Motor neuron (in vitro differentiated cells): Measurements from ENCODE around the gene ZNRF2. TPM values are rescaled to one million over a fixed set of nuclear protein-coding genes. Genes with fewer than 3 reads are reported as not detected.
A peak's percentile ranks its signal among the peaks of the same experiment; 100 is the strongest.

ENCODE experiments used
- ATAC-seq, 8 experiments: fragments of 200-7000 bp; cut with Tn5 transposase; replicated peaks in 6 of 8; 2 replicates each; pipeline ENCODE4 v1.8.0; 2021; ENCODE audit warnings: mild to moderate bottlenecking in 8 of 8, moderate library complexity in 8 of 8
- H3K27ac ChIP-seq, 2 donors: fragments of 250-450 bp; sonication (Bioruptor Pico); 2 replicates each; pipeline ENCODE4 v1.9.0; 2021; ENCODE audit warnings: antibody characterized with exemption in 2 of 2, mild to moderate bottlenecking in 2 of 2, moderate library complexity in 1 of 2
- H3K4me1 ChIP-seq, 2 donors: fragments of 250-450 bp; sonication (Bioruptor Pico); replicated peaks in 1 of 2; 2 replicates each; pipeline ENCODE4 v1.6.1; 2021; ENCODE audit warnings: antibody characterized with exemption in 2 of 2, mild to moderate bottlenecking in 2 of 2, moderate library complexity in 1 of 2
- H3K4me3 ChIP-seq, 5 donors: fragments of 250-450 bp; sonication (Bioruptor Pico); 2 replicates each; pipeline ENCODE4 v1.9.0; 2021; ENCODE audit warnings: antibody characterized with exemption in 5 of 5, mild to moderate bottlenecking in 5 of 5, moderate library complexity in 4 of 5
- WGBS, 10 experiments: fragments of 450-650 bp; shearing (Covaris generic); methylation state at CpG; one replicate each; pipeline ENCODE4 v1.0.0; 2022; 5-methylcytosine and 5-hydroxymethylcytosine counted together
- in situ Hi-C, 9 experiments: fragments of 400-800 bp; cut with MboI; loops; one replicate each; pipeline ENCODE4 v1.15.0; 2021; ENCODE audit warnings: low sequenced_read_pairs in 9 of 9, low pct_unique_long_range_greater_than_20kb in 2 of 9; ENCODE audit not compliant: unreplicated experiment in 9 of 9
- total RNA-seq, 8 experiments: library from RNA; unstranded; fragments of 300-600 nt; gene quantifications; 2 replicates each; pipeline versions ENCODE4 v1.2.3 to v1.2.4, GENCODE V29; 2022

The ZNRF2 gene
- total RNA-seq, 8 experiments from 2014 or later, result 4.8 to 18.9 (median 7.3) TPM

DNA sequence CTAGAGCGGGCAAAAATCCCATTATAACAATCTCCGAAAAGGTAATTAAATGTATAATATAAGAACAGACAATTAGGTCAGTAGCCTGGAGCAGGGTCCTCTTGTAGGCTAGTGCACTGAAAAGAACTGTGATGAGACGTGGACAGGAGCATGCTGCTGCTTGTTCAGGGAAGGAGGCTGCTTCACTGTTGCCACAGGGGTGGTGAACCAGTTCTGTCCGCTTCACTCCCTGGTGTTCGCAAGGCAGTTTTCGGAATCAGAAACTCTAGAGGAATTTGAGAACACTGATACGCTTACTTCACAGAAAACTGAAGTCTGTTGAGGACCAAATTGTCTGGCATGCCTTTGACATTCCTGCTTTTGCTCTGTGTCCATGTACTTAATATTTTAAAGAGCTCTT, 17.4 kb downstream of the ZNRF2 start:
- in situ Hi-C loops, result no loop called here
- H3K4me3 ChIP-seq, result no peak overlapping the region
- peak in 4 of 8 experiments; percentile 41 to 63 (median 56) for ATAC-seq
- peaks cover 0 to 4% of the 10 kb centered on the region in 2 donors for H3K4me1 ChIP-seq
- no peak overlapping the region for H3K27ac ChIP-seq
- WGBS, 10 experiments, result 80 to 100% (median 94%) methylated on average over 2 to 7 of the region's 7 CpGs; no CpG with 5 or more reads in 1 of the 10 experiments

DNA sequence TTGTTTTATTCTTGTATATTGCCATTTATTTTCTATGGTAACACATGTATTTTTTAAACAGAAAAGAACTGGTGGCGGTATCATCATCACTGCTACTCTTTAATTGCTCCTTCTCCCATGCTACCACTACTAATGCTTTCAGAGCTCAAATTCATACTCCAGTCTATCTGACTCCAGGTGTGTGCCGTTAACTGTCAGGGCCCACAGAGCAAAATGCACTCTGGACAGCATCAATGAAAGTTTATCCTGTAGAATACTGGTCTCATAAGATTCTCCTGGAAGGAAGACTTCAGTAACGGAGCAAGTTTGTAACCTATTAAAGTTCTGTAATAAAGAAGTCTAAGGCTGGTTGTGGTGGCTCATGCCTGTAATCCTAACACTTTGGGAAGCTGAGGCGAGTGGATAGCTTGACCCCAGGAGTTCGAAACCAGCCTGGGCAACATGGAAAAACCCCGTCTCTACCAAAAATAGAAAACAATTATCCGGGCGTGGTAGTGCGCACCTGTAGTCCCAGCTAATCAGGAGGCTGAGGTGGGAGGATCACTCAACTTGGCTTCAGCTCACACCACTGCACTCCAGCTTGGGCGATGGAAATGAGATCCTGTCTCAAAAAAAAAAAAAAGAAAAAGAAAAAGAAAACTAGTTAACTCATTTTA, 18.4 kb downstream of the ZNRF2 start:
- in situ Hi-C loops, result no loop called here

DNA sequence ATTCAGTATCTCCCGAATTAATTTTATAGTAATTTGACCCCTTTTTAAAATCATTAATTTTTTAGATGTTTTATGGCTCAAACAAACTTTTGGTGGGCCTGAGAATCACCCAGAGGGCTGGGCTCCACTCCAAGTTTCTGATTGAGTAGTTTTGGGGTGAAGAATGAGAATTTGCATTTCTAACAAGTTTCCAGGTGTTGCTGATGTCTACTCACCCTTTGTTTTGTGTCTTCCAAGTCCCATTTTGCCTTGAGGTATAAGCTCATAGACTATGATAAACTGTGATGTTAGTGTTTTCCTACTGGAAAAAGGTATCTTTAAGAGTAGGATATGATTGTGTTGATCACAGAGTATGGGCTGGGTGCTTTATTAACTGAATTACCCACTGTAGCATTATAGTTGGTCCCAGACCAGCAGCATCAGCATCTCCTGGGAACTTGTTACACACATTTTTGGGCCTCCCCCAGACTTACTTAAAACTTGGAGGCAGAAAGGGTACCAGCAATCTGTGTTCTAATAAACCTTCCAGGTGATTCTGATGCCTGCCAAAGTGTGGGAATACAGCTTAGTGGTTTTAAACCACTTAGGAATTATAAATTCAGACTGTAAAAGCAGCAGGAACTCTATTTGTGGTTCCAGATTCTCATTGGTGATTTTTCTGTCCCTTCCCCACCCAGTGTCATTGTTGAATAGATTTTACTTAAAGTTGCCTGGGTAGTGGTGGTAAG, 19.1 kb downstream of the ZNRF2 start:
- Histone ChIP-seq H3K4me1 (peaks cover 0 to 4% of the 10 kb centered on the region in 2 donors), H3K27ac (no peak overlapping the region), H3K4me3 (no peak overlapping the region)
- in situ Hi-C loops, result no loop called here
- 88 to 100% (median 100%) methylated on average over 1 of the region's 1 CpG; no CpG with 5 or more reads in 5 of the 10 experiments for WGBS, 10 experiments
- no peak for ATAC-seq

More for the DNA sequence above, 18.4 kb downstream of the ZNRF2 start:
- 87 to 100% (median 96%) methylated on average over 5 to 8 of the region's 10 CpGs; no CpG with 5 or more reads in 2 of the 10 experiments for WGBS, 10 experiments
- Histone ChIP-seq H3K4me1 (peaks cover 0 to 4% of the 10 kb centered on the region in 2 donors), H3K27ac (no peak overlapping the region), H3K4me3 (no peak overlapping the region)
- ATAC-seq, result no peak

DNA sequence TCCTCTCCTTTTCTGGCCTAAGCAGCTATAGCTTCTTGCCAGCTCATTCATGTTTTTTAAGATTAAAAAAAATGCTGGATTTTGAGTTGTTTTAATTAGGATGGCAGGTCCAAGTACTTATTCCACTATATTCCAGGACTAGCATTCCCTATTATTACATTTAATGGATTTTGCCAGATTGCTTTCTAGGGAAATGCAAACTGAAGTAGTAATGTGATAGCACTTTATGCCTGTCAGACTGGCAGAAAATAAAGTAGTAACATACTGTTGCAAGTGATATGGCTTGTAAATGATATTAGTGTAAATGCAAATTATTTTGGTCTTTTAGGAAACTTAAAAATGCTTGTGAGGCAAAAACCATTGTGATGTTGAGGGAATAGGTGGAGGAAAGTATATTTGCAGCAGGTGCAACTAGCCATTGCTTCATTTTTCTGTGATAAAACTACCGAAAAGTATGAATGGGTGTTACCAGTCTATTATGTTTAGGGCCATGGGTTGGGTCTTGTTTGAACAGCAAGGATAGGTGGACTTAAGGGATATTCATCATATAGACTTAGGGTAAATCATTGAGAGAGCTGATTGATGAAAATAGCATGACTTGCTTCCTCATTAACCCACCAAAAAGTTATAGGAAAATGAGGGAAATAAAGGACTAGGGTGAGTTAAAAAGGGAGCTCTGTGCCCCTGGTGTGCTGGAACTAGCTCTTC, 19.9 kb downstream of the ZNRF2 start:
- ATAC-seq, result no peak
- WGBS, 10 experiments, result 50 to 100% (median 77%) methylated on average over 1 of the region's 1 CpG; no CpG with 5 or more reads in 5 of the 10 experiments
- in situ Hi-C loops, result no loop called here
- Histone ChIP-seq H3K27ac (no peak overlapping the region), H3K4me3 (no peak overlapping the region), H3K4me1 (peaks cover 0 to 4% of the 10 kb centered on the region in 2 donors)

DNA sequence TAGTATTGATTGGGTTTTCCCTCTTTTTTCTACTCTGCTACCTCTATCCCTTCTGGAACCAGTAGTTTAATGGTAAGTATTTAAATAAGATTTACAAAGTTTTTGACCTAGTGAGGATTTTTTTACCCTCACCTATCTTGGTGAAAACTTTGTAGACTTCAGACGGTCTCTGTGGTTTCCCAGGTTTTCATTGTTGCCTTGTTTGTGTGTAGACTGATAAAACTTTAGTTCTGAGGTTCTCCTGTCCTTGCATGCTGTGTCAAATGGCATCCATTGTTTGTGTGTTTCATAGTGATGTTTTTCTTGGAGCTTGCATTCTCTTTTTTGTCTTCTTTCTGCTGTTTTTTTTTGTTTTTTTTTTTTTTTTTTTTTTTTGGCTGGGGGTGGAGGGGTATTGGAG, 22.6 kb downstream of the ZNRF2 start:
- ATAC-seq, result no peak
- Histone ChIP-seq H3K4me1 (peaks cover 0 to 3% of the 10 kb centered on the region in 2 donors), H3K4me3 (no peak overlapping the region), H3K27ac (no peak overlapping the region)
- in situ Hi-C loops, result no loop called here
- WGBS, 10 experiments, result 88 to 100% (median 100%) methylated on average over 1 of the region's 1 CpG; no CpG with 5 or more reads in 3 of the 10 experiments

DNA sequence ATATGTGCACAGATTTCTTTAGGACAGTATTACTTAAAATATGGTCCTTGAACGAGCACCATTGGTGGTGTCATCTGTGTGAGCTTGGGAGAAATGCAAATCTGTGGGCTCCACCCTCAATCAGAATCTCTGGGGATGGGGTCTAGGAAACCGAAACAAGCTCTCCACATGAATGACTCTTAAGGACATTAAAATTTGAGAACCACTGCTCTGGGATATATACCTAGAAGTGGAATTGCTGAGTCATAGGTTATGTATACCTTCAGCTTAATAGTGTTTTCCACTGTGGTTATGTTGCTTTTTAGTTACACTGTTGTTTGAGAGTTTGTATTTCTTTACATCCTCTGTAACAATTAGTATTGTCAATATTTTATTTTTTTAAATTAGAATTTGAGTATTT, 24.0 kb downstream of the ZNRF2 start:
- Histone ChIP-seq H3K4me3 (no peak overlapping the region), H3K4me1 (peaks cover 0 to 6% of the 10 kb centered on the region in 2 donors), H3K27ac (no peak overlapping the region)
- ATAC-seq, result peak in 3 of 8 experiments; percentile 72 to 85 (median 73)
- in situ Hi-C loops, result no loop called here
- 0 to 100% (median 50%) methylated on average over 1 to 2 of the region's 2 CpGs; no CpG with 5 or more reads in 3 of the 10 experiments for WGBS, 10 experiments

DNA sequence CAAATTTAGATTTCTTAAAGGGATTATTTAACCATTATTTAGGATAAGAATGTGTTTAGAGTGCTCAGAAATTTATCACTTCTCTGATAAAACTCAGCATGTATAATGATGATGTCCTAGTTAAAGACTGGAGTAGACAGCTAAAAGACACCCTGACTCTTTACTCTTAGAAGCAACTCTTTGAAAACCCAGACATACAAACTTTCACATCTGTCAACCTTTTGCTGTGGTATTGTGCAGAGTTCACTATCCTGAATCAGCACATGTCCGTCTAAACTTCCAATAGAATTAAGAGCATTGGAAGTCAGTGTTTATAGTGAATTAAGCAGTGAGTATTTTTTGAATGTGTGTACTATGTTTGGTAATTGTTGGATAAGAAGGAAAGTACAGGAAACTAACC, 24.9 kb downstream of the ZNRF2 start:
- Histone ChIP-seq H3K4me3 (no peak overlapping the region), H3K27ac (no peak overlapping the region), H3K4me1 (peaks cover 0 to 6% of the 10 kb centered on the region in 2 donors)
- in situ Hi-C loops, result no loop called here
- no peak for ATAC-seq
- WGBS, 10 experiments, result 40 to 100% (median 100%) methylated on average over 1 of the region's 1 CpG; no CpG with 5 or more reads in 3 of the 10 experiments

DNA sequence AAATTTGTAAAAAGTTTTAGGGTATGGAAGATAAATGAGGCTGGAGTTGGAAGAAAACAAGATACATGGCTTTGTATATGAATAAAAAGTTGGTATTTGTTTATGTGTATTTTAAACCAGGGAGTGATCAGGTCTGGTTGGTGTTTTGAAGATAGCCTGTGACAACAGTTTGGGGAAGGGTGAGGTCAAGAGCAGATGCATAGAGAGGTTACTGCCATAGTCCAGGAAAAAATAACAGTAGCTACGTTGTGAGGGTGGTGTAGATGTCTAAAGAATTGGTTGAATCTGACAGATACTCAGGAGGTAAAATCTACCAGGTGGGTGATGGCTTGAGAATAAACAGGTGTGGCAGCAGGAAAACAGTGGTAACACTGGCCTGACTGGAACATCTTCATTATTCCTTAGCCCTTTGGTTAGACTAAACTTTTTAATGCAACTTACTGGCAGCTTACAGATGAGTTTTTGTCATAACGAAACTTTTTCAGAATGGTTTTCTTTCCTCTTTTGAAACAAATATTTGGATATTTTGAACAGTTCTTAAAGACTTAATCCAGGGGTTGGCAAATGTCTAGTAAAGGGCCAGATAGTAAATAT, 25.5 kb downstream of the ZNRF2 start:
- ATAC-seq, result no peak
- Histone ChIP-seq H3K4me1 (peaks cover 0 to 6% of the 10 kb centered on the region in 2 donors), H3K27ac (no peak overlapping the region), H3K4me3 (no peak overlapping the region)
- in situ Hi-C loops, result no loop called here
- 84 to 100% (median 97%) methylated on average over 1 to 2 of the region's 2 CpGs; no CpG with 5 or more reads in 1 of the 10 experiments for WGBS, 10 experiments

DNA sequence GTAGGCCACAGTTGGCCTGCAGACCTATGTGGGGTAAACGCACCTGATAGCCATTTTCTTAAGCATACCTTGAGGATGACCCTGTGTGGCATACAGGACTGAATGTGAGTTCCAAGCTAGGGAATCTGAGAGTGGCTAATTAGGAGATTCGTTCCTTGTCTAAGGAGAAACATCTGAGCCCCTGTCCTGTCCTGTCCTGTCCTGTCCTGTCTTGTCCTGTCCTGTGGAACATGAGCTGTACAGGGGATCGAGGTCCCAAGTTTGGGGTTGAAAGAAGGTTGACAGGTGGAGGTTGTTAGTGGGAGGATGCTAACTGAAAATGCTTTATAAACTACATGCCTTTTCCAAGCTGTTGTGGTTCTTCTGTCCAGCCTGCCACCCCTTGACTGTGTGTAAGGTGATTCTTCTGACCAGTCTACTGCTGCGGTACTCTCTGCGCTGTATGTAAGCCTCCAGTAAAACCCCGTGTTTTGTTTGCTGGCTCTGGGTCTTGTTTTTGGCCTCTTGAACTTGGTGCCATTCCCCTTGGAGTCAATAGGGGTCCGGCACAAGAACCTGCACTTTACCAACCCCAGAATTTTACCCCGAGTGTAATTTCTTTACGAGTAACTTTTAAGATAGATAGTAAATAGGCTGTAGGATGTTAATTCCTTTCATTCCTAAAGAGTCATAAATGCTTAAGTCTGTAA, 26.4 kb downstream of the ZNRF2 start:
- 82 to 100% (median 94%) methylated on average over 1 to 9 of the region's 9 CpGs for WGBS, 10 experiments
- in situ Hi-C loops, result no loop called here
- peaks cover 0 to 6% of the 10 kb centered on the region in 2 donors for H3K4me1 ChIP-seq
- ATAC-seq, result no peak
- no peak overlapping the region for H3K4me3 ChIP-seq
- no peak overlapping the region for H3K27ac ChIP-seq

DNA sequence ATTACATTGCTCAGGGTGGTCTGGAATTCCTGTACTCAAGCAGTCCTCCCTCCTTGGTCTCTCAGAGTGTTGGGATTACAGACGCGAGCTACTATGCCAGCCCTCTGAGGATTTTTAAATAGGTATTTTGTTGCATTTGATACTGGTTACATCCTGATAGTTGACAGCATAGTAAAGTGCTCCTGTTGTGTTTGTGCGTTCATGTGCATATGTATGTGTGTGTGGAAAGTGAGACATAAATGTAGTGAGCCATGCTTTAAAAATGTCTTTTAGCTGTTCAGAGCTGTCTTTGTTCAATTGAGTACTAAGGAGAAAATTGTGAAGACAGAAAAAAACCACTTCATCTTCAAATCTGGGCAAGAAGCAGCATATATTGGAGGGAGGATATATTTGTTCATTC, 27.8 kb downstream of the ZNRF2 start:
- Histone ChIP-seq H3K27ac (no peak overlapping the region), H3K4me1 (peaks cover 0 to 6% of the 10 kb centered on the region in 2 donors), H3K4me3 (no peak overlapping the region)
- 43 to 100% (median 77%) methylated on average over 1 to 3 of the region's 3 CpGs; no CpG with 5 or more reads in 3 of the 10 experiments for WGBS, 10 experiments
- ATAC-seq, result peak in 6 of 8 experiments; percentile 39 to 92 (median 74)
- in situ Hi-C loops, result no loop called here

DNA sequence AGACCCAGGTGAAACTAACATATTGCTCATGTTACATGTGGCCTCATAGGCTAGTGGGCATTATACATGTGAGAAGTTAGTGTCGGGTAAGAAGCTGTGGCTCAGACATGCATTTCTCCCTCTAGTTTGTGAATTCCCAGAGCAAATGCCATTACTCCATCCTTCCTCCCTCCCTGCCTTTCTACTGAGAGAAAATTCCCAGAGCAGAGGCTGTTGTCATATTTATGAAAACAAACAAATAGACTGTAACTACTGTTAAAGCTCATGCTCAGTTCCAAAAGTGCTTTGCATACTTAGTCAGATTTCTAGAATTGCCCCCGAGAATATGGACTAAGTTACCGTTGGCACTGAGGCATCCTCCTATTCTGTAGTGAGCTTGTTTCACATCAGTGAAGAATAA, 29.0 kb downstream of the ZNRF2 start:
- WGBS, 10 experiments, result 36 to 100% (median 83%) methylated on average over 1 to 3 of the region's 3 CpGs; no CpG with 5 or more reads in 1 of the 10 experiments
- Histone ChIP-seq H3K4me3 (no peak overlapping the region), H3K4me1 (peaks cover 0 to 6% of the 10 kb centered on the region in 2 donors), H3K27ac (no peak overlapping the region)
- in situ Hi-C loops, result no loop called here
- ATAC-seq, result peak in 3 of 8 experiments; percentile 23 to 50 (median 28)

DNA sequence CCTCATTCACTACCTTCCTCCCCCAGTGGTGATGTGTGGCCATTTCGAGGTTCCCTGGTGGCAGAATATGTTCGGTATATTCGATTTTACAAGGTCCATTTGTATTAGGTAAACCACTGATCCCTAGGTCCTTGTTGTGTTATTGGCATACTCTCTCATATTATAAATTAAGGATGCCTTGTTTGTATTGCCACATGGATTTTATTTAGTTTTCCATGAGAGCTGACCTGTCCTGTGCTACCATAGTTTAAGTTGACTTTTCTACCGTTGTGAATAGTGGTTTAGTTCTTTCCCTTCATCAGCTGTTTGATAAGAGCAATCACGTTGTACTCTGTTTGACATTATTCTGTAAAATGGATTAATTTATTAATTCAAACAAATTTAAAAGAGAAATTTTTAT, 29.4 kb downstream of the ZNRF2 start:
- H3K4me3 ChIP-seq, result no peak overlapping the region
- H3K4me1 ChIP-seq, result peaks cover 0 to 6% of the 10 kb centered on the region in 2 donors
- no peak for ATAC-seq
- H3K27ac ChIP-seq, result no peak overlapping the region
- WGBS, 10 experiments, result 73 to 100% (median 88%) methylated on average over 2 to 5 of the region's 5 CpGs; no CpG with 5 or more reads in 1 of the 10 experiments
- in situ Hi-C loops, result no loop called here
